HG02943 (cell line): ENCODE measurements around the gene LHX2.

ENCODE experiments used
- ATAC-seq: cut with Tn5 transposase; IDR thresholded peaks from one replicate; pipeline ENCODE4 v1.9.1; 2021; ENCODE audit warnings: mild to moderate bottlenecking, low read depth, moderate library complexity; ENCODE audit not compliant: unreplicated experiment

LHX2 gene

GRCh38 chr9:124012368-124013301 lies 1.1 kb downstream of the LHX2 start:
- ATAC-seq = no peak

GRCh38 chr9:124013309-124014210 lies 2.0 kb downstream of the LHX2 start:
- no peak for ATAC-seq

- no peak for ATAC-seq
Measured at GRCh38 chr9:124014211-124014955, 2.8 kb downstream of the LHX2 start.

- no peak for ATAC-seq
Measured at GRCh38 chr9:124014956-124015660, 3.5 kb downstream of the LHX2 start.

- no peak for ATAC-seq
Measured at GRCh38 chr9:124015661-124016131, 4.1 kb downstream of the LHX2 start.

- no peak for ATAC-seq
Measured at GRCh38 chr9:124016175-124017050, 4.8 kb downstream of the LHX2 start.

GRCh38 chr9:124017051-124017928 lies 5.7 kb downstream of the LHX2 start:
- ATAC-seq = no peak

GRCh38 chr9:124017929-124018729 lies 6.6 kb downstream of the LHX2 start:
- ATAC-seq = no peak

- ATAC-seq = no peak
Measured at GRCh38 chr9:124018730-124019697, 7.4 kb downstream of the LHX2 start.

- ATAC-seq = no peak
Measured at GRCh38 chr9:124019771-124020519, 8.4 kb downstream of the LHX2 start.

GRCh38 chr9:124020520-124021384 lies 9.2 kb downstream of the LHX2 start:
- ATAC-seq = no peak

- no peak for ATAC-seq
Measured at GRCh38 chr9:124021385-124021769, 9.8 kb downstream of the LHX2 start.

- ATAC-seq = no peak
Measured at GRCh38 chr9:124022201-124023121, 10.9 kb downstream of the LHX2 start.
